ENCODE results near the gene DOCK3.
"Not testable (repeated sequence)": the region's sequence is repeated elsewhere in the genome, so short reads cannot be mapped to it uniquely, and the experiment has no call there.

The DOCK3 gene

GRCh38 chr3:51307458-51307857 lies 632.7 kb downstream of the DOCK3 start:
- H3K27me3 ChIP-seq (ENCODE audit: control insufficient read depth, insufficient read depth, low read length), result no peaks in the 10 kb centered on the region
- no peak overlapping the region for H3K4me3 ChIP-seq (ENCODE audit: low read depth, low read length)
- H3K9ac ChIP-seq (ENCODE audit: low read length), result no peak overlapping the region
- peaks cover 6% of the 10 kb centered on the region; the same call in 1 of the 2 replicates for H3K4me1 ChIP-seq (ENCODE audit: control insufficient read depth, insufficient read depth, low read length)
- H3K9me3 ChIP-seq (ENCODE audit: control insufficient read depth, insufficient read depth, low read depth, low read length), result peaks cover 7% of the 10 kb centered on the region; the same call in 1 of the 2 replicates
- no peak overlapping the region for H3K27ac ChIP-seq (ENCODE audit: low read depth, low read length)
- peaks cover 2% of the 10 kb centered on the region; the same call in 1 of the 2 replicates for H3K36me3 ChIP-seq (ENCODE audit: control insufficient read depth, insufficient read depth, low read length)

GRCh38 chr3:51307945-51308607 lies 633.3 kb downstream of the DOCK3 start:
- H3K9ac ChIP-seq (ENCODE audit: low read length); H3K4me3 ChIP-seq (ENCODE audit: low read depth, low read length); H3K4me1 ChIP-seq (ENCODE audit: control insufficient read depth, insufficient read depth, low read length); H3K36me3 ChIP-seq (ENCODE audit: control insufficient read depth, insufficient read depth, low read length); H3K9me3 ChIP-seq (ENCODE audit: control insufficient read depth, insufficient read depth, low read depth, low read length); H3K27me3 ChIP-seq (ENCODE audit: control insufficient read depth, insufficient read depth, low read length); H3K27ac ChIP-seq (ENCODE audit: low read depth, low read length): not testable (repeated sequence)

DNA sequence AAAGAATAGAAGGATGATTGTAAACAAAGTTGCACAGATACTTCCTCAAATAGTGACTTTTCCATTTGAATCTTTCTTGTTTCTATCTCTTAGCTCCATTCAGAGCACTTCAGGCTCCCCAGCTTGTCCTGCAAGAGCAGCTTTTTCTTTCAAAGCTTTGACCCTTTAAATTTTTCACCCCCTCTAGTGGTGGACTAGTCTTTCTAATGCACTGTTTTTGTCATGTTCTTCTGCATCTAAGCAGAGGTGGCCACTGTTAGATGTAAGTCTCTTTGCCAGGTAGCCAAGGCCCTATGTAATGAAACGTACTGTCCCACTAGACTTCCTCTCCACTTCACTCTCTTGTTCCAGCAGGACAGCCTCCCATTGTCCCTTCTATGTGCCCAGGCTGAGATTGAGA lies 636.3 kb downstream of the DOCK3 start:
- H3K27me3 ChIP-seq (ENCODE audit: control insufficient read depth, insufficient read depth, low read length), result no peaks in the 10 kb centered on the region
- peaks cover 7% of the 10 kb centered on the region; the same call in 1 of the 2 replicates for H3K9me3 ChIP-seq (ENCODE audit: control insufficient read depth, insufficient read depth, low read depth, low read length)
- H3K36me3 ChIP-seq (ENCODE audit: control insufficient read depth, insufficient read depth, low read length), result peaks cover 9% of the 10 kb centered on the region; the same call in 1 of the 2 replicates
- H3K4me3 ChIP-seq (ENCODE audit: low read depth, low read length), result no peak overlapping the region
- H3K9ac ChIP-seq (ENCODE audit: low read length), result no peak overlapping the region
- H3K27ac ChIP-seq (ENCODE audit: low read depth, low read length), result no peak overlapping the region
- no peaks in the 10 kb centered on the region for H3K4me1 ChIP-seq (ENCODE audit: control insufficient read depth, insufficient read depth, low read length)

- Histone ChIP-seq H3K9ac (ENCODE audit: low read length) (no peak overlapping the region), H3K4me1 (ENCODE audit: control insufficient read depth, insufficient read depth, low read length) (no peaks in the 10 kb centered on the region), H3K27ac (ENCODE audit: low read depth, low read length) (no peak overlapping the region), H3K27me3 (ENCODE audit: control insufficient read depth, insufficient read depth, low read length) (no peaks in the 10 kb centered on the region), H3K9me3 (ENCODE audit: control insufficient read depth, insufficient read depth, low read depth, low read length) (no peaks in the 10 kb centered on the region), H3K36me3 (ENCODE audit: control insufficient read depth, insufficient read depth, low read length) (no peaks in the 10 kb centered on the region), H3K4me3 (ENCODE audit: low read depth, low read length) (no peak overlapping the region)
Measured at GRCh38 chr3:51328206-51328605, 653.5 kb downstream of the DOCK3 start.

GRCh38 chr3:51330046-51330445 lies 655.3 kb downstream of the DOCK3 start:
- Histone ChIP-seq H3K9me3 (ENCODE audit: control insufficient read depth, insufficient read depth, low read depth, low read length) (no peaks in the 10 kb centered on the region), H3K27me3 (ENCODE audit: control insufficient read depth, insufficient read depth, low read length) (no peaks in the 10 kb centered on the region), H3K36me3 (ENCODE audit: control insufficient read depth, insufficient read depth, low read length) (no peaks in the 10 kb centered on the region; the same call in 1 of the 2 replicates), H3K27ac (ENCODE audit: low read depth, low read length) (no peak overlapping the region), H3K9ac (ENCODE audit: low read length) (no peak overlapping the region), H3K4me1 (ENCODE audit: control insufficient read depth, insufficient read depth, low read length) (peaks cover 6% of the 10 kb centered on the region; the same call in 1 of the 2 replicates), H3K4me3 (ENCODE audit: low read depth, low read length) (no peak overlapping the region)

DNA sequence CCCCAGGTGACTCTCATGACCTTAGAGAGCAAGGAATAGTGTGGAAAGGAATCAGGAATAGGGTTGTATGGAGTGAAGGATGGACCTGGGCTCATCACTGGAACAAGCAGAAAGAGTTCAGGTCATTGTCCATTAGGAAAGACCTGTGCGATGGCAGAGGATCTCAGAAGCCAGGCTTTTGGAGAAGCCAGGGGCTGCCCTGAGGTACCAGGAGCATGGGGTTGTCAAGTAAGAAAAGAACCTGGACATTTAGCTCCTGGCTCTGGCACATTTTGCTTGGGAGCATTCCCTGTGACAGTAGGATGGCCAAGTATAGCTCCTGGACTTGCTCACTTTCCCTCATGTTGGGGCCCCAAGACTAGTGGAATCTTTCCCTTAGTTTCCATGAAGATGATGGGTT lies 657.4 kb downstream of the DOCK3 start:
- H3K36me3 ChIP-seq (ENCODE audit: control insufficient read depth, insufficient read depth, low read length), result no peaks in the 10 kb centered on the region; the same call in 1 of the 2 replicates
- peaks cover 6% of the 10 kb centered on the region; the same call in 1 of the 2 replicates for H3K4me1 ChIP-seq (ENCODE audit: control insufficient read depth, insufficient read depth, low read length)
- H3K27ac ChIP-seq (ENCODE audit: low read depth, low read length), result no peak overlapping the region
- no peak overlapping the region for H3K9ac ChIP-seq (ENCODE audit: low read length)
- H3K9me3 ChIP-seq (ENCODE audit: control insufficient read depth, insufficient read depth, low read depth, low read length), result no peaks in the 10 kb centered on the region
- no peak overlapping the region for H3K4me3 ChIP-seq (ENCODE audit: low read depth, low read length)
- no peaks in the 10 kb centered on the region for H3K27me3 ChIP-seq (ENCODE audit: control insufficient read depth, insufficient read depth, low read length)

DNA sequence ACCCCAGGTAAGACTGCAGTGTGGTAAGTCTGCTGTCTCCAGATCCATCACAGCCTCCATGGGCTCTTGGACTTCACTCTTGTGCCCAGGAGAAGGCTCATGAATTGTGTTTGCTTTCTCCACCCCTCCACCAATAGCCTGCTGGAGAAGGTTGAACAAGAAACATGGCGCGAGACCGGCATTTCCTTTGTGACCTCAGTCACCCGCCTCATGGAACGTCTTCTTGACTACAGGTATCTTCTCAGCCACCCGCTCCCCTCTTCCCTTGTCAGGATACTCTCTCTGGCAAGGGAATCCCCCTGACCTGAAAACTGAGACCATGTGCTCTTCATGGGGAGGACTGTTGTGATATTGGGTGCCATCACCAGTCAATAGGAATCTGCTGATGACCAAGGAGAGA lies 658.3 kb downstream of the DOCK3 start:
- peaks cover 6% of the 10 kb centered on the region; the same call in 1 of the 2 replicates for H3K4me1 ChIP-seq (ENCODE audit: control insufficient read depth, insufficient read depth, low read length)
- H3K9ac ChIP-seq (ENCODE audit: low read length), result no peak overlapping the region
- no peak overlapping the region for H3K27ac ChIP-seq (ENCODE audit: low read depth, low read length)
- H3K36me3 ChIP-seq (ENCODE audit: control insufficient read depth, insufficient read depth, low read length), result no peaks in the 10 kb centered on the region; the same call in 1 of the 2 replicates
- no peaks in the 10 kb centered on the region for H3K27me3 ChIP-seq (ENCODE audit: control insufficient read depth, insufficient read depth, low read length)
- H3K9me3 ChIP-seq (ENCODE audit: control insufficient read depth, insufficient read depth, low read depth, low read length), result no peaks in the 10 kb centered on the region
- H3K4me3 ChIP-seq (ENCODE audit: low read depth, low read length), result no peak overlapping the region

DNA sequence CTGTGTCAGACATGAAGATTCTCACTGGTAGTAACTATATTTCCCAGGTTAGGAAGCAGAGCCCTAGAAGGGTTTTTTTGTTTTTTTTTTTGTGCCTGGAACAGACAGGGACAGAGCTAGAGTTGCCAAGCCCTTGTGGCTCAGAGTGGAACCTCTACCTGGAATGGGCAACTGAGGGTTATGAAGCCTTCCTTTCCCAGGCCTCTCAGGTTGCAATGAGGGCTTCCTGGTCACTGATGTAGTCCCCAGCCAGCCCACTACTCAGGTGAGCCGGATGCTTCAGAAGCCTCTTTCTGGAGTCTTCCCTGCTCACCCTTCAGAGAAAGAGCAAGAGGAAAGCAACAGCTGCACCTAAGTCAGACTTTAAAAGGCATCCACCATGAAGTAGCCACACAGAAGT lies 661.5 kb downstream of the DOCK3 start:
- Histone ChIP-seq H3K4me3 (ENCODE audit: low read depth, low read length) (no peak overlapping the region), H3K9me3 (ENCODE audit: control insufficient read depth, insufficient read depth, low read depth, low read length) (no peaks in the 10 kb centered on the region), H3K9ac (ENCODE audit: low read length) (no peak overlapping the region)

GRCh38 chr3:51337666-51338065 lies 662.9 kb downstream of the DOCK3 start:
- Histone ChIP-seq H3K27me3 (ENCODE audit: control insufficient read depth, insufficient read depth, low read length) (no peaks in the 10 kb centered on the region), H3K27ac (ENCODE audit: low read depth, low read length) (no peak overlapping the region), H3K4me1 (ENCODE audit: control insufficient read depth, insufficient read depth, low read length) (peaks cover 22% of the 10 kb centered on the region), H3K36me3 (ENCODE audit: control insufficient read depth, insufficient read depth, low read length) (peaks cover 13% of the 10 kb centered on the region; the same call in 1 of the 2 replicates), H3K9ac (ENCODE audit: low read length) (no peak overlapping the region), H3K4me3 (ENCODE audit: low read depth, low read length) (no peak overlapping the region), H3K9me3 (ENCODE audit: control insufficient read depth, insufficient read depth, low read depth, low read length) (no peaks in the 10 kb centered on the region)

More for the DNA sequence above, 661.5 kb downstream of the DOCK3 start:
- Histone ChIP-seq H3K4me1 (ENCODE audit: control insufficient read depth, insufficient read depth, low read length) (peaks cover 22% of the 10 kb centered on the region), H3K27me3 (ENCODE audit: control insufficient read depth, insufficient read depth, low read length) (no peaks in the 10 kb centered on the region), H3K36me3 (ENCODE audit: control insufficient read depth, insufficient read depth, low read length) (peaks cover 7% of the 10 kb centered on the region; the same call in 1 of the 2 replicates), H3K27ac (ENCODE audit: low read depth, low read length) (no peak overlapping the region)

- Histone ChIP-seq H3K4me3 (ENCODE audit: low read depth, low read length) (no peak overlapping the region), H3K9ac (ENCODE audit: low read length) (no peak overlapping the region), H3K9me3 (ENCODE audit: control insufficient read depth, insufficient read depth, low read depth, low read length) (no peaks in the 10 kb centered on the region), H3K4me1 (ENCODE audit: control insufficient read depth, insufficient read depth, low read length) (peaks cover 22% of the 10 kb centered on the region), H3K36me3 (ENCODE audit: control insufficient read depth, insufficient read depth, low read length) (peaks cover 16% of the 10 kb centered on the region; the same call in 1 of the 2 replicates), H3K27ac (ENCODE audit: low read depth, low read length) (no peak overlapping the region), H3K27me3 (ENCODE audit: control insufficient read depth, insufficient read depth, low read length) (no peaks in the 10 kb centered on the region)
Measured at GRCh38 chr3:51338632-51339031, 663.9 kb downstream of the DOCK3 start.

DNA sequence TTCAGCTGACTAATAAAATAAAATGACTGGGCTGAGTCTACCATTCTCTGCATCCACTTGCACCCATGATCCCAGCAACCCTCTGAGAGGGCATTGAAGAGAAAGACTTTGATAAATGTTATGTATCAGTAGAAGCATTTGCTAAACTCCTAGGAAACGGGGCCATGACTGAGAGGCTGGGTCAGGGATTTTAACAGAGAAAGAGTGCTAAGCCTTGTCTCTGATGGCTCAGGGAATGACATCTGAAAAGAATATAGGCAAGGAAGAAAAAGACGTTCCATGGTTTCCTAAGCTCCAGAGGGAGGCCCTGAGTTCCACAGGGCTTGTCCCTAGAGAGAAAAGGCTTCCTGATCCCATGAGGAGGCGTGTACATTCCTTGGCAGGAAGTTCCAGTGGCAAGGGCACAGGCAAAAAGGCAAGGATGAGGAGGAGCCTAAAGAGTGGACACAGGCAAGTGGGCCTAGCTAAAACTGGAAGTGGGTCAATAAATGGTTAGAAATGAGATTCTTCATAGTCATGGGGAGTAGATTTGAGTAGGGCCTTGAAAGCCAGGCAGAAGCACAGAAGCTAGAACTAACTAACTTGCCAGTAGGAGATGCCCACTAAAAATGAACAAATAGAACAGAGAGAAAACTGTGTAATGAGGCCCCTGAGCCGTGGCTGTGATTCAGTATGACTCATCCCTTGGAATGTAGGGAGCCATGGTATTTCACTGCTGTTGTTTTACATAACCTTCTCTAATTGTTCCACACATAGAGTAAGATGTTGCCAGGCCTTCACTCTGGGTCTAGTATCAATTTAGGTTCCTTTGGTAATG lies 665.5 kb downstream of the DOCK3 start:
- H3K4me1 ChIP-seq (ENCODE audit: control insufficient read depth, insufficient read depth, low read length), result peaks cover 16% of the 10 kb centered on the region
- no peaks in the 10 kb centered on the region for H3K9me3 ChIP-seq (ENCODE audit: control insufficient read depth, insufficient read depth, low read depth, low read length)
- no peaks in the 10 kb centered on the region for H3K27me3 ChIP-seq (ENCODE audit: control insufficient read depth, insufficient read depth, low read length)
- H3K36me3 ChIP-seq (ENCODE audit: control insufficient read depth, insufficient read depth, low read length), result peaks cover 16% of the 10 kb centered on the region; the same call in 1 of the 2 replicates
- no peak overlapping the region for H3K9ac ChIP-seq (ENCODE audit: low read length)
- H3K4me3 ChIP-seq (ENCODE audit: low read depth, low read length), result no peak overlapping the region; the same call in 1 of the 2 replicates
- H3K27ac ChIP-seq (ENCODE audit: low read depth, low read length), result peak overlapping the region; percentile 60; the same call in 1 of the 2 replicates
